HepG2 (cell line): Measurements from ENCODE around the gene ZBTB18. TPM values are rescaled to one million over a fixed set of nuclear protein-coding genes. Genes with fewer than 3 reads are reported as not detected.

Experiments
- ATAC-seq: fragments of 200-7000 bp; cut with Tn5 transposase; 3 replicates; pipeline ENCODE4 v1.9.1; 2020; ENCODE audit warnings: mild to moderate bottlenecking, moderate library complexity
- BruUV-seq: library from RNA; stranded (reverse); fragments of 400-500 nt; replicated peaks from 2 replicates; lab custom pipeline; 2021; lab: Mats Ljungman, UMichigan
- CTCF ChIA-PET: fragments of 300-600 bp; formaldehyde crosslinking; extraction: SDS; loops from one replicate; lab custom pipeline; 2021; ENCODE audit warnings: low total read pairs, inconsistent platforms, low intra/inter-chr PET ratio; lab: Yijun Ruan, JAX
- POLR2A ChIA-PET: fragments of 350-600 bp; sonication (Branson Sonifier 250); formaldehyde crosslinking; loops from one replicate; lab custom pipeline; 2020; ENCODE audit warnings: antibody characterized with exemption, inconsistent platforms; lab: Yijun Ruan, JAX
- DNase-seq: peaks from one replicate; pipeline ENCODE4 v3.0.0-alpha.2; 2015; ENCODE audit warnings: low spot score
- FAIRE-seq: peaks from 3 replicates; lab custom pipeline; 2011; peaks lifted over from hg19 to GRCh38; lab: Jason Lieb, UNC
- H2AFZ ChIP-seq: one replicate; pipeline ENCODE4 v1.6.1; 2011; ENCODE audit warnings: low read length, inconsistent platforms
- H3K27ac ChIP-seq: fragments of 300-600 bp; 3 replicates; pipeline ENCODE4 v1.8.0; 2011; ENCODE audit warnings: mixed run types, mild to moderate bottlenecking, mixed read lengths, low read length, inconsistent platforms; ENCODE audit not compliant: insufficient read depth; ENCODE audit errors: extremely low read length
- H3K27me3 ChIP-seq, 2 experiments: fragments of 200-600 bp in 1 of 2; 2 replicates in 1 of 2; 3 replicates in 1 of 2; pipeline versions ENCODE4 v1.6.0 to v1.8.0; 2011; ENCODE audit warnings: low read length in 2 of 2, mild to moderate bottlenecking in 2 of 2, moderate library complexity in 2 of 2, inconsistent platforms in 1 of 2; ENCODE audit not compliant: insufficient read depth in 2 of 2, control insufficient read depth in 1 of 2
- H3K36me3 ChIP-seq, 2 experiments: fragments of 200-600 bp in 1 of 2; replicated peaks in 1 of 2; 2 replicates in 1 of 2; 3 replicates in 1 of 2; pipeline versions ENCODE4 v1.5.1 to v1.8.0; 2011; ENCODE audit warnings: low read length in 2 of 2, inconsistent platforms in 1 of 2; ENCODE audit not compliant: insufficient read depth in 2 of 2, control insufficient read depth in 1 of 2
- H3K4me1 ChIP-seq: 2 replicates; pipeline ENCODE4 v1.5.1; 2012; ENCODE audit warnings: low read length, inconsistent platforms; ENCODE audit not compliant: insufficient read depth
- H3K4me2 ChIP-seq: 2 replicates; pipeline ENCODE4 v1.6.0; 2011; ENCODE audit warnings: low read depth, low read length, inconsistent platforms
- H3K4me3 ChIP-seq, 3 experiments: fragments of 200-600 bp in 1 of 3; sonication (generic), shearing (Covaris generic) in 1 of 3; replicated peaks in 1 of 3; 2 replicates each; pipeline ENCODE4 v1.5.1; 2011 to 2016; ENCODE audit warnings: low read length in 3 of 3, inconsistent platforms in 2 of 3, low read depth in 2 of 3, mild to moderate bottlenecking in 2 of 3, control low read depth in 1 of 3, mixed read lengths in 1 of 3; ENCODE audit not compliant: insufficient read depth in 1 of 3
- H3K79me2 ChIP-seq: one replicate; pipeline ENCODE4 v1.6.1; 2011; ENCODE audit warnings: low read length, inconsistent platforms; ENCODE audit not compliant: insufficient read depth
- H3K9ac ChIP-seq: 2 replicates; pipeline ENCODE4 v1.6.0; 2011; ENCODE audit warnings: mild to moderate bottlenecking, low read depth, low read length, inconsistent platforms; ENCODE audit not compliant: insufficient read depth
- H3K9me3 ChIP-seq: 2 replicates; pipeline ENCODE4 v1.5.1; 2012; ENCODE audit warnings: mild to moderate bottlenecking, low read length
- H4K20me1 ChIP-seq: 2 replicates; pipeline ENCODE4 v1.6.0; 2011; ENCODE audit warnings: inconsistent platforms, mild to moderate bottlenecking, low read length, moderate library complexity; ENCODE audit not compliant: insufficient read depth
- HIVEP1 ChIP-seq: sonication (generic); formaldehyde crosslinking; IDR thresholded peaks from 2 replicates; pipeline ENCODE4 v1.4.0; 2020; ENCODE audit warnings: mild to moderate bottlenecking, missing genetic modification reagents
- KAT2B ChIP-seq: fragments of 150-350 bp; IDR thresholded peaks from 2 replicates; pipeline ENCODE4 v1.6.1; 2014; ENCODE audit warnings: low read depth, low read length, borderline replicate concordance
- TCF7 ChIP-seq: sonication (generic); IDR thresholded peaks from 2 replicates; pipeline ENCODE4 v1.6.1; 2016; ENCODE audit warnings: antibody characterized with exemption, low read depth
- ZNF121 ChIP-seq: sonication (generic); formaldehyde crosslinking; IDR thresholded peaks from 2 replicates; pipeline ENCODE4 v1.5.0; 2020; ENCODE audit warnings: mild to moderate bottlenecking, missing genetic modification reagents
- ZNF251 ChIP-seq: sonication (generic); formaldehyde crosslinking; IDR thresholded peaks from 2 replicates; pipeline ENCODE4 v1.9.0; 2021; ENCODE audit warnings: mild to moderate bottlenecking, missing genetic modification reagents
- WGBS: methylation state at CpG from one replicate; pipeline ENCODE4 v1.1.6; 2017; ENCODE audit warnings: low lambda C conversion rate; 5-methylcytosine and 5-hydroxymethylcytosine counted together
- in situ Hi-C: cut with HindIII; loops from 2 replicates; pipeline ENCODE4 v1.10.0; 2017; ENCODE audit warnings: low pct_unique_long_range_greater_than_20kb; ENCODE audit not compliant: extremely low pct_ligation_motif_present
- intact Hi-C: fragments of 100-400 bp; cut with micrococcal nuclease; formaldehyde crosslinking; loops from one replicate; pipeline ENCODE4 v1.10.0; 2022; ENCODE audit not compliant: unreplicated experiment
- polyA plus RNA-seq, 8 experiments: library from polyadenylated mRNA; depleted of rRNA in 3 of 8; stranded (reverse) in 7 of 8; unstranded in 1 of 8; fragments of >200 nt; fragmentation: Illumina TruSeq in 4 of 8; extraction: Trizol in 4 of 8; gene quantifications; 2 replicates each; pipeline versions ENCODE4 v1.2.1 to v1.2.3, GENCODE V29; 2011 to 2016; ENCODE audit warnings: low read depth in 4 of 8, missing spikeins in 1 of 8, mixed read lengths in 1 of 8; ENCODE audit not compliant: insufficient read depth in 1 of 8
- small RNA-seq, 3 experiments: library from RNA; depleted of rRNA; stranded (forward); fragments of <200 nt; gene quantifications; one replicate each; pipeline ENCODE3, GENCODE V24; 2012; ENCODE audit warnings: low read depth in 2 of 3, low replicate concordance in 1 of 3; ENCODE audit not compliant: insufficient read length in 3 of 3, insufficient read depth in 2 of 3
- total RNA-seq, 5 experiments: library from RNA; depleted of rRNA; stranded (reverse); fragments of >200 nt; fragmentation: Illumina TruSeq; extraction: Trizol; gene quantifications; 2 replicates each; pipeline ENCODE4 v1.2.3, GENCODE V29; 2016; ENCODE audit warnings: low read depth in 1 of 5

Gene ZBTB18
- total and polyA plus RNA-seq, 2 of the 13 experiments (the other 11 are each of a cell fraction or from before 2014, with no cell fraction given), result 3.1 to 4.3 TPM

DNA sequence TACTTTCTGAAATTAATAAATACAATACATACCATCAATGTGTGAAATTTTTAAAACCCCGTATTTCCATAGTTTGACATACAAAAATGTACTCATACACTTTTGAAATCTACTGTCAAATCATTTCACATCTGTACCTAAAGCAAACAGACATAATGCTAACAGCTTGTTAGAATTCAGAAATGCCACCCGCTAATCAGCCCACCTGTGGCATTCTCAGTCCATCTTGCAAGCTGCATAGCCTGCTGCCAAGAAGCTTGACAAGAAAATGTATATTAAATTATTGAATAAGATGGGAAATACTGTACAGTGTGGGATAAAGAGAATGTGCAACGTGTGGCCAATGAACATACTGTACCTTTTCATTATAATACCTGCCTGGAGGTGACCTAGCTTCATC, 55.1 kb downstream of the ZBTB18 start:
- no TSS peak for BruUV-seq
- H3K4me2 ChIP-seq, result no peak overlapping the region
- WGBS, result 34% methylated on average over 3 of the region's 3 CpGs
- TF ChIP-seq KAT2B, result no peak
- TF ChIP-seq TCF7, result no peak
- TF ChIP-seq ZNF251 (CRISPR knock-in tag), result no peak
- no peak for TF ChIP-seq ZNF121
- no peak for TF ChIP-seq HIVEP1
- in situ Hi-C loops (no loop called here), intact Hi-C loops (no loop called here)
- no peaks in the 10 kb centered on the region for H4K20me1 ChIP-seq
- no peaks in the 10 kb centered on the region for H3K36me3 ChIP-seq
- ChIA-PET CTCF (no interaction called here), POLR2A (no interaction called here)
- H3K4me3 ChIP-seq, result no peak overlapping the region
- no peak for DNase-seq
- no peaks in the 10 kb centered on the region for H3K9me3 ChIP-seq
- no peaks in the 10 kb centered on the region; a peak in 1 of 5 replicates for H3K27me3 ChIP-seq
- no peaks in the 10 kb centered on the region for H3K79me2 ChIP-seq
- peaks cover 7% of the 10 kb centered on the region for H3K4me1 ChIP-seq
- H3K9ac ChIP-seq, result no peak overlapping the region
- no peak for FAIRE-seq
- no peak for ATAC-seq
- no peak overlapping the region for H2AFZ ChIP-seq
- no peak overlapping the region for H3K27ac ChIP-seq

Small RNAs within 50 kb of the gene (small RNA-seq; reads per million reads assigned to genes)
- gene RN7SL148P, result 0 reads per million in 3 experiments

Other genes starting within 250 kb of the ZBTB18 start
- gene AKT3, start 201.0 kb upstream of the ZBTB18 start, total RNA-seq (2016; rRNA removed; fragmentation: Illumina TruSeq; extraction: Trizol), result 0.07 and 0.22 TPM in 2 replicates
- gene AKT3, start 201.0 kb upstream of the ZBTB18 start, polyA plus RNA-seq (2011; rRNA removed), result 0.04 and 0.07 TPM in 2 replicates